KBM-7 (cell line): ENCODE measurements around the gene RALGPS2.

Source experiments
- DNase-seq: peaks from one replicate; pipeline ENCODE4 v3.0.0-alpha.2; 2015
- in situ Hi-C: fragments of 300-500 bp; cut with MboI; formaldehyde crosslinking; loops from 2 replicates; pipeline ENCODE4 v1.14.3; 2020; ENCODE audit warnings: low sequenced_read_pairs, low pct_unique_long_range_greater_than_20kb, mixed read lengths

RALGPS2 gene

DNA sequence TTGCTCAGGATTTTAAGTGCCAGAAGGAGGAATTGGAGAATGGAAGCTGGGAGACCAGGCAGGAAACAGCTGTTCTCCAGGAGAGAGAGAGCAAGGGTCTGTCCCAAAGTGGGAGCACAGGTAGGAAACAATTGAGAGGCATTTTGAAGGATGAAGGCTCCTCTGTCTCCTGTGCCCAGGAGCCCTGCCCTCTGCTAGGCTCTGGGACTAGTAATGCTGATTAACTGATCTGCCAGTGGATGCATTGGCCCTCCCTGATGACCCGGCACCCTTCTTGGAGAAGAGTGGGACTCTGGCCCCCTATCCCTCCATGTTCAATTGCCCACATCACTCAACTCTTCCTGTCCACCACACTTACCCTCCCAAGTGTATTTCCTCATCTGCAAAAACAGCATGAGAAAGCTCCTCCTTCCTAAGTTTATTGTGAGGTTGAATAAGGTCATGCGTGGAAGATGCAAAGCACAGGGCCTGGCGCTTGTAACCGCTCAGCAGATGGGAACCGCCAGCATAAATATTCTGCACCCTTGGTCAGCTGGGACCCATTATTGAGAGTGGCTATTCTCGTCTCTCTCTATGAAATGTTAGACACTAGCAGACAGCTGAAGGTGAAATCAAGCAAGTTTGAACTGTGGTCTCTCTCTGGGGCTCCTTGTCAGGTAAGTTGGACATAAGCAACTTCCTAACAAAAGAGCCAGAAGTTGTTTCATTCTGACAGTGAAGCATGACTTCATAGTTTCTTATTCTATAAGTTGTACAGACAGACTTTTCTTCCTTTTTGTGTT is 208.9 kb downstream of the RALGPS2 start:
- in situ Hi-C loops: no loop called here
- peak; percentile 60 for DNase-seq

DNA sequence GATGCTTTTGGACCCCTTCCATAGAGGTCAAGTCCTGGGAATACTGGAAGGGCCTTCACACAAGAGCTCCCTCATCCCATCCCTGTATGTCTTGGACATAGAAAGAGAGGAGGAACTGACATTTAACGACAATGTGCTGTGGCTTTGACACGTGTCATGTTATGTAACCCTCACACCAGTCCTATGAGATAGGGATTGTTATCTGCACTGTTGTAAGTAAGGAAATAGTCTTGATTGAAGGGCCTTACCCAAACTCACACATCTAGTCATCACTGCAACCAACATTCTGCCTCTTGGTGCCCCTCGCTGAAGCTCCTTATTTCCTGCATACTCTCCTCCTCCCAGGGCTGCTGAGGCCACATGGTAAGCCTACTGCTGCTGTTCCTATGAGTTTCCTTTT is 209.5 kb downstream of the RALGPS2 start:
- DNase-seq: peak; percentile 78
- in situ Hi-C loops: no loop called here

DNA sequence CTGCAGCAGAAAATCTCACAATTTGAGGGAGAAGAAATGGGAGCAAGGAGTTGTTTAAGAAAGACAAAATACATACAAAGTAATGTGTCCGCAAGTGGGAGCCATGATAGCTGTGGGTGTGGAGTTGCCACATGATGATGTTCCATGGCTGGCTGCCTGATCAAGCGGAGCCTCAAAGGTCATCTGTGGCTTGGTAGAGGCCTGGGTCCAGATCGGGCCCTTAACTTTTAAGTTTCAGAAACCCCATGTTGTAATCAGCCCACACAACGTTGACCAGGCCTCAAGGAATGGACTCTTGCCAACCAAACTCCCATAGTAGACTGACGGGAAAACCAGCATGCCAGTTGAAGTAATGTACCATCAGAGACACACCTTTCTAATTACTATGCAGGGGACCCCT is 210.6 kb downstream of the RALGPS2 start:
- DNase-seq: no peak
- in situ Hi-C loops: no loop called here

DNA sequence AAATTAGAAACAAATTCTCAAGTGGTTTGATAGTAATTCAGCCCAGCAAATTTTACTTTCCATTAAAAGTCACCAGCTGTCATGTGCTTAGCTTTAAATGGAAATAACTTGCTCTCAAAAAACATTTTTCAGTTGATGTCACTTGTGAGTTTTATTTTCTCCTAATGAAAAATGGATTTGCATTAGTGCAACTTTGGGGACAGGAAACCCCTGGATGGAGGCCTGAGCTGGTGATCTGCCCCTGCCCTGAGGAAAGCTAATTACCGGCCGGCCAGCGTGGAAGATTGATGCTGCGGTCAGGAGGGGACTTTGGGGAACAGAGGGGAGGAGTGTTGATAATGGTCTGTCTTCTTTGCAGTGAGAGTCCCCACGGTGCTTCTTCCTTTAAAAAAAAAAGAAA is 212.7 kb downstream of the RALGPS2 start:
- DNase-seq: no peak
- in situ Hi-C loops: no loop called here

DNA sequence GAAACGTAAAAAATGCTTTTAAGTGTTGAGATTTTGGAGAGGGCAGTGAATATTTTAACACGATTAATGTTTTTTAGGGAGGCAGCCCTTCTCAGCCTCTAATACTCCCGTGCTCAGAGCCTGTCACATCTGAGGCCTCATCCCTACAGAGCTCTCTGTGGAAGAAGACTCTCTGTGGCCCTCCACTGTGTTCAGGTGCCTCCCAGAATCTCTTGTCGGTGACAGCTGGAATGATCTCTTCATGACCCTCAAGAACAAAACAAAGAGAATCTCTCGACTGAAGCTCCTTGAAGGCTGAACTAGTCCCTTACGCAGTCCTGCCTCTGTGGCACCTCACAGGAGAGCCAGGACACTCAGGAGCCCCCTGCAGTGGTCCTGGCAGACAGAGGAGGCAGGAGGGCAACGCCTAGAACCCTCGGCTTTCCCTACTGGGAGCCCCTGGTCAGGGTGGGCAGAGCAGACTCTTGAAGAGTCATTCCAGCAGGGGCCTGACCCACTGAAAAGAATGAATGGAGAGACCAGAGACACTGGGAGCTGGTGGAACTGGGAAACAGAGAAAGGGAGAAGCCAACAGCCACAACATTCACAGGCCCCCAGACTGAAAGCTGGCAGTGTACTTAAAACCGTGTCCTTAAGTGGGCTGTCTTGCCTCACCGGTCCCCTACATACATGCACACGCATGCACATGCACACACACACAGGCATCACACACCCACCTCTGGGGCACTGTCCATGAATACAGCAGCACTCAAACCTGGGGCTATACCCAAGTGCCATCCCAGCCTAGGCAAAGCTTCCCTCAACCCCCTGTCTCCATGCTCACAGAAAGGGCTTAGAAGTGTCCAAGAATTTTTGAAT is 213.3 kb downstream of the RALGPS2 start:
- in situ Hi-C loops: no loop called here
- no peak for DNase-seq

DNA sequence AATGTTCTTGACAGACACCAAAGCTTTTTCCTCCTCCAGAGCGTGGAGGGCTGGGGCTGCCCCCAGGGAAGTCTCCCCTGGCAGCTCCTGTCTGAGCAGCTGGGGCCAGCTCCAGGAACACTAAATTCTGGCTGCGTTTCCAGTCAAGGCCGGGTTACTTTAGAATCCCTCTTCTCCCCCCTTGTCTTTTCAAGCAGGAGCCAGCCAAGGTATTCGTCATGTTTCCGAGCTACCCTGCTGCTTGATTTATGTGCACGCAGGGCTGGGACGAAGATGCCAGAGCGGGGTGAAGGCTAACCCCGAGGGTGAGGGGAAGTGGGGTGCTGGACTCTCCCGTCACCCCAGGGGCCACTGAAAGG is 213.9 kb downstream of the RALGPS2 start:
- DNase-seq: no peak
- in situ Hi-C loops: no loop called here

DNA sequence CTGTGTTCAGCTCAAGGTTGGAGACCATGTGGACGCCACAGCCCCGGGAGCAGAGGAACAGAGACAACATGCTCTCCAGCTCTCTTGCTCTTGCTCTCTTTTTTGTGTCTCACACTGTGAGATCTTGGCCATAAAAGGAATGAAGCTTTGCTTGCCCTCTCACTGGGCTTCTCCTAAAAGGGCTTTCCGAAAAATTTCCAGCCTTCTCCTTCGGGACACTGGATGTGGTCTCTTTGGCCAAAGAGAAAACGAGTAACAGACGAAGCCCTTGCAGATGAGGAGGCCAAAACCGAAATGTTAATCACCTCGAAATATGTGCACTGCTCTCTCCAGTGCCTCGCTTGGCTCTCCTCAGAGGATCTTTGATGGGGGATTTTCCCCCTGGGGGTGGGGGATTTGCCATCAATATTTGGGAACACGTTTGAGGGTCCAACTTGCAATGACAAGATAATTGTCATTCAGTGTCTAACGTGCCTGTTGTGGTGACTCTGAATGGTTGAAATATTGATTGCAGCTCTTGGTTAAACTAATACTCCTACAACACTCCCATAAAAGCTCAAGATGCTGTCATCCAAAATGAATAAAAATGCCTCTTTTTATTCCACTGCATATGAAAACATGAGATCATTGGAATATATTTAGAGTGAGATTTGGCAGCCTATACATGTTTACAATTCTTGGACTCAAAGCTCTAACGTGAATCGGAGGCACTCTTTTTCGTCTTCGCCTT is 214.5 kb downstream of the RALGPS2 start:
- in situ Hi-C loops: no loop called here

DNA sequence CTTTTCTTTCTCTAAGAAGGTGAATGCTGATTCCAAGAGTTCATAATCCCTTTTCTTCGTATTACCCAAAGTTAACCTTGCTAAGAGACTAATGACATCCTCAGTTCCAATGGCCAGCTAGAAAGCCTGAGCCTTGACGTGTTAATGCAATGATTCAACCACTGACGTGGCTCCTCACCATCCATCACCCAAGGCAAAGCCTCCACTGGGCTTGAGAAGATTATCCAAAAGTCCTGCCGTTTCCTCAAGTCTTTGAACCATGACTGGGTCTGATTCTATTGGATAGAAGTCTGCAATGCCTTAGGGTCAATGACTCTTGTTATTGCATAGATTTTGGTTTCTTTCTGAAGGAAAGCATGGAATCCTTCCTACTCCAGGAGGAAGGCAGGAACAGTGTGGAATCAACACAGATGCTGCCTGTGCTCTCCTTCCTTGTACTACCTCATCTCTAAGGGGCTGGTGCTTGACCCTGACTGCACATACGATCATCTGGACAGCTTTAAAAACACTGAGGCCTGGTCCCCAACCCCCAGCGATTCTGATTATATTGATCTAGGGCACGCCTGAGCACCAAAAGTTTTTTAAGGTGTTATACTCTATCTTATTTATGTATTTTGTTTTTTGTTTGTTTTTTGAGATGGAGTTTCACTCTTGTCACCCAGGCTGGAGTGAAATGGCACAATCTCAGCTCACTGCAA is 215.2 kb downstream of the RALGPS2 start:
- in situ Hi-C loops: no loop called here
- no peak for DNase-seq

More for the DNA sequence above, 214.5 kb downstream of the RALGPS2 start:
- DNase-seq: no peak

DNA sequence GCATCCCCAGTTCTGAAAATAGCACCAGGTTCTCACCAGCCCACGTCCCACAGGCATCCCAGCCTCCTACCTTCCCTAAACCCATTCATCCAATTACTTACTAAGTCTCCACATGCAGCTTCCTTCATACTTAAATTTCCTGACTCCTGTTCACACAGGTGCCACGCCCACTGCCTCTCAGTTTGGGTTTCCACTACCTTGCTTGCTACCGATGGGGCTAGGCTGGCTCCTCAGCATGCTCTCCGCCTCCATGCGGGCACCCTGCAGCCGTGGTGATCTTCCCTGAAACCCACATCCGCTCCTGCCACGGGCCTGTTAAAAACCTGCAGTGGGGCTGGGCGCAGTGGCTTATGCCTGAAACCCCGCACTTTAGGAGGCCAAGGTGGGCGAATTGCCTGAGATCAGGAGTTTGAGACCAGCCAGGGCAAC is 216.2 kb downstream of the RALGPS2 start:
- DNase-seq: peak; percentile 9

DNA sequence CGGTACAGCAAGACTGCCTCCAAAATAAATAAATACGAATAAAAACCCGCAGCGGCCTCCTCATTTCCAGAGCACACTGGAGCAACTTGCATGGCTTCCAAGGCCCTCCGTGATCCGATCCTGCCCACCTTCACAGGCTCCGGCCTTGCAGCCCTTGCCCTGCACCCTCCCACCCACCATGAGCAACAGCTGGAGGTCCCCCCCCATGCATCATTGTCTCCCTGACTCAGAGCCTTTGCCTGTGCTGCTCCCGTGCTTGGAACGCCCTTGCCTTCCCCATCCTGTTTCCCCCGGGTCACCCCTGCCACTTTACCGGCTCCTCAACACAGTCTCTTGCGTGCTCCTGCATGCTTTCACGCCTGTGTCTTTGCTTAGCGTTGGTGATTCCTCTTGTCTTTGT is 216.8 kb downstream of the RALGPS2 start:
- in situ Hi-C loops: no loop called here
- no peak for DNase-seq

More for the DNA sequence above, 216.2 kb downstream of the RALGPS2 start:
- in situ Hi-C loops: no loop called here

DNA sequence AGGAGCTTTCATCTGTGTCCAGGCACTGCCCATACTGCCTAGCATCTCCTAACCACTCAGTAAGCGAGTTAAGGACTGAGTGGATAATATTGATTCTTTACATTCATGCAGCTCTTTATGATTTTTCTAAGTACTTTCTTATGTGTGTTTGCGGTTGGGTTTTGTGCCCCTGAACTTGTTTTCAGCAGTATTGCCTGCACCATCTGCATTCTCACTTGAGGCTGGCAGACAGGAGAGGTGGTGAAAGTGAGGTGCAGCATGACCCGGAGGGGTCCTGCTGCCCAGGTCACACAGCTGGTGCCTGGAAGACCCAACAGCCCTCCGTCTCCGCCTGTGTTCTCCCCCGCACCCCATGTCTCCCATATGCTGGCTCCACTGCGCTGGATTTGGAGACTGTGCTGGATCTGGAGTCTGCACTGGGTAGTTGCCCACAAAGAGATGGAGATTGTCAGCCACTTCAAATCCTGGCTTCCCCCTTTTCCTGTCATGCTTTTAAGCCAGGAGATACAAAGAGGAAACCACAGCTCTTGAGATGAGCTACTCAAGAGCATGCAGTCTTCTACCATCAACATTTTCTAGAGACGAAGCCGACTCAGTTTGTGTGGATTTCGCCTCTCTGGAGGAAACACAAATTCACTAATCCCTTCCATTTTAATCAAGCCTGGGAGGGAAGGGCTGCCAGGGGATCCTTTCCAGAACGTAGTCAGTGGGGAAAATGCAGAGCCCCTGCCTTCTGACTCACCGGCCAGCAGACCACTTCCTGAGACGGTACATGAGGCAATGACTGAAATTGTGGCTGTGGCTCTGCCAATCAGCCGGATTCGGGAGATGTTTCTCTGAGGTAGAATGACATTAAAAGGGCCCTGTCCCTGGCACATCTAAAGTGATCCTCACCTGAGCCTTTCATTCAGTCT is 217.5 kb downstream of the RALGPS2 start:
- in situ Hi-C loops: no loop called here
- DNase-seq: peak; percentile 82

DNA sequence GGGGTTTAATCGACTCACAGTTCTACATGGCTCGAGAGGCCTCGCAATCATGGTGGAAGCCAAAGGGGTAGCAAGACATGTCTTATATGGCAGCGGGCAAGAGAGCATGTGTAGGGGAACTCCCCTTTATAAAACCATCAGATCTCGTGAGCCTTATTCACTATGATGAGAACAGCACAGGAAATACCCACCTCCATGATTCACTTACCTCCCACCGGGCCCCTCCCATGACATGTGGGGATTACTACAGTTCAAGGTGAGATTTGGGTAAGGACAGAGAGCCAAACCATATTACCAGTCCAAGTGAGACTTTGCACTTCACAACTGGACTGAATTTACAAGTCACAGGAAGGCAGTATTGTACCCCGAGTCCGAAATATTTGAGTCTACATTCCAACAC is 219.7 kb downstream of the RALGPS2 start:
- in situ Hi-C loops: no loop called here
- DNase-seq: no peak

DNA sequence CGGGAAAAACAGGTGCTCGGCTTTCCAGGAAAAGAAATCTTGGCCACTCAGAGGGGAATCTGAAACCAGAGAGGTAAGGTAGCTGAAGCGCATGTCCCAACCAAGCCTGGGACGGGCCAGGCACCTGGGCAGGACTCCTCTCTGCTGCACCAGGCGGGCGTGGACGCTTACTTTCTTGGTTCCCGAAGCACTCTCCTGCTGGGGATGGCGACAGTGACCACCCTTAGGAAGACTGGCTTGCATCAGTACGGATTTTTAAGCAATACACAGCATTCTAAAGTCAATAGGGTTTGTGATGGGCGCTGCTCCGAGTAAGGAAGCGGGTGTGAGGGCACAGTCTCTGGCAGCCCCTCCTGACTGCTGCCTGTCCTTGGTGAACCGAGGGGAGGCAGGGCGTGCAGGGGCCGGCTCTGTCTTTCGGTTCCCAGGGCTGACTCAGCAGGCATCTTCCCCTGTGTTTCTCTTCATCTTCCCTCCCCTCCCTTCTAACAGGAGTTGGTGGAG is 220.8 kb downstream of the RALGPS2 start:
- in situ Hi-C loops: no loop called here
- no peak for DNase-seq

DNA sequence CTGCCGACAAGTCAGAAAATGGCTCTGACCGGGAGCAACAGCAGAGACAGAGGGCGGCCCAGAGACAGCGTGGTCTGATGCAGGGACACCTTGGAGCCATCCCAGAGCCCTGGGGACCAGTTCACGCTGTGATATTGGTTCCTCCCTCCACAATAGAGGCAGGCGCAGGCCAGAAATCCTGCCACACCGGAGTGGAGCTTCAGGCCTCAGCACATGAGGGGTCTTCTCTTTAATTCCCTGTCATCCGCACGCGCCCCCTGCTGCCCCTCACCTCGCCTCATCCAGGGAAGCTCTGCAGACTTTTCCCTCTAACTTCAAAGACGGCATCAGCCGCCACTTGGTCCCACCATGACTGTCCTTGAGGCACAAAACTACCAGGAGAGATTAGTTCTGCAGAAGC is 221.4 kb downstream of the RALGPS2 start:
- no peak for DNase-seq
- in situ Hi-C loops: no loop called here

DNA sequence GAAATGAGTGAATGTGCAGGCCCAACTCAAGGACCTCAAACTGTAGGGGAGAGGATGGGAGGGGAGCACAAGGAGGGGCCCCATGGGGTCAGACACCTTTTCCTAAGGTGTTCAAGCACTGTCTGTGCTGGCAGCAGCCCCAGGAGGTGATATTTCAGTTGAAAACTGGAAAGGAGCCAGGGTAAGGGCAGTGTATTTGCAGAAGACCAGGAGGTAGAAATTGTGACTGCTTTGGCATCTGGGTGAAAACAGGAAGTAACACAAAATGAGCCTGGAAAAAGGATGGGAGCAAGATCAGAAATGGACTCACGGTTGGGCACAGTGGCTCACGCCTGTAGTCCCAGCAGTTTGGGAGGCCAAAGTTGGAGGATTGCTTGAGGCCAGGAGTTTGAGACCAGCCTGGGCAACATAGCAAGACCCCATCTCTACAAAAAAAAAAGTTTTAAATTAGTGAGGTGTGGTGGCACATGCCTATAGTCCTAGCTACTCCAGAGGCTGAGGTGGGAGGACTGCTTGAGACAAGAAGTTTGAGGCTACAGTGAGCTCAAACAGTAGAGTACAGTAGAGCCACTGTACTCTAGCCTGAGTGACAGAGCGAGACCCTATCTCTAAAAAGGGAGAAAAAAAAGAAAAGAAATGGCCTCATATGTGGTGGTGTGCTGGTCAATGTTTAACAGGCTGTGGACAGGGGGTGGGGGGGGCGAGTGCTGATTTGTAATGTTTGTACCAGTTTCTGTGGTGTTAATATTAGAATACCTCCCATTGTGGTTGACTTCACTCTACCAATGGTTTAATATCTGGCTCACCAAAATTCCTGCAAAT is 222.0 kb downstream of the RALGPS2 start:
- in situ Hi-C loops: no loop called here
- peak; percentile 20 for DNase-seq

DNA sequence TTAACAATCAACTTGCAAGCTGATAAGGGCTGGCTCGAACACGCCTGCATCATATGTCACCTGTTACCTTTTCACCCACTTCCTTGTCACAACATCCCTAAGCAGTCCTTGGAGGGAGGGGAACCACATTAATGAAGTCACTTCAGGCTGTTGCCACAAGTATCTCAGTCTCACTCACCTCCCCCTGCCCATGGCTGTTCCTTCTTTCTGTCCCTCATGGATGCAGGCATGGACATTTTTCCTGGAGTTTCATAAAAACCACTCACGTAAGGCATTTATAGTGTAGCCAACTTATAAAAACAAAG is 222.6 kb downstream of the RALGPS2 start:
- no peak for DNase-seq
- in situ Hi-C loops: no loop called here

DNA sequence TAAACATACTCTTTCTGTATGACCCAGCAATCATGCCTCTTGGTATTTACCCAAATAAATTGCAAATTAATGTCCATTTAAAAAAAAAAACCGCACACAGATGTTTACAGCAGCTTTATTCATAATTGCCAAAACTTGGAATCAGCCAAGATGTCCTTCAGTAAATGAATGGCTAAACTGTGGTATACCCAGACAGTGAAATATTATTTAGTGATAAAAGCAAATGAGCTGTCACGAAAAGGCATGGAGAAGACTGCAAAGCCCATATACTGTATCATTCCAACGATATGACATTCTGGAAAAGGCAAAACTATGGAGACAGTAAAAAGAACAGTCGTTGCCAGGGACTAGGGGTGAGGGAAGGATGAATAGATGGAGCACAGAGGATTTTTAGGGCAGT is 223.6 kb downstream of the RALGPS2 start:
- DNase-seq: no peak
- in situ Hi-C loops: no loop called here
